HL-60 (cell line): ENCODE measurements around the gene TRPV4.

Experiments used
- DNase-seq, 2 experiments: peaks; one replicate each; pipeline ENCODE4 v3.0.0-alpha.2; 2010 to 2020; ENCODE audit warnings: low read depth in 1 of 2, low spot score in 1 of 2
- H3K27ac ChIP-seq: fragments of 250-450 bp; sonication (Bioruptor Pico); replicated peaks from 2 replicates; pipeline ENCODE4 v1.5.1; 2020; ENCODE audit warnings: mild to moderate bottlenecking, moderate library complexity
- H3K27me3 ChIP-seq: fragments of 250-450 bp; sonication (Bioruptor Pico); 2 replicates; pipeline ENCODE4 v1.5.1; 2021; ENCODE audit warnings: mild to moderate bottlenecking, moderate library complexity; ENCODE audit not compliant: insufficient read depth, poor library complexity, severe bottlenecking
- H3K4me3 ChIP-seq: replicated peaks from 2 replicates; pipeline ENCODE4 v1.5.1; 2011; ENCODE audit warnings: mild to moderate bottlenecking, control low read depth, low read length; ENCODE audit not compliant: insufficient read depth
- GABPA ChIP-seq: IDR thresholded peaks from 2 replicates; pipeline ENCODE4 v1.6.1; 2012; ENCODE audit warnings: low read depth
- POLR2AphosphoS5 ChIP-seq: IDR thresholded peaks from 2 replicates; pipeline ENCODE4 v1.6.1; 2012; ENCODE audit warnings: low read depth
- REST ChIP-seq: IDR thresholded peaks from 2 replicates; pipeline ENCODE4 v1.6.1; 2012; ENCODE audit warnings: low read depth; ENCODE audit not compliant: insufficient replicate concordance
- SPI1 ChIP-seq: IDR thresholded peaks from 2 replicates; pipeline ENCODE4 v1.6.1; 2012; ENCODE audit warnings: low read depth, mild to moderate bottlenecking, borderline replicate concordance
- TF ChIP-seq, protein P1 (sequence below): IDR thresholded peaks from one replicate; pipeline ENCODE4 v1.5.1; 2011; ENCODE audit warnings: low read length, control low read depth, inconsistent platforms; ENCODE audit not compliant: insufficient read depth

The TRPV4 gene

DNA sequence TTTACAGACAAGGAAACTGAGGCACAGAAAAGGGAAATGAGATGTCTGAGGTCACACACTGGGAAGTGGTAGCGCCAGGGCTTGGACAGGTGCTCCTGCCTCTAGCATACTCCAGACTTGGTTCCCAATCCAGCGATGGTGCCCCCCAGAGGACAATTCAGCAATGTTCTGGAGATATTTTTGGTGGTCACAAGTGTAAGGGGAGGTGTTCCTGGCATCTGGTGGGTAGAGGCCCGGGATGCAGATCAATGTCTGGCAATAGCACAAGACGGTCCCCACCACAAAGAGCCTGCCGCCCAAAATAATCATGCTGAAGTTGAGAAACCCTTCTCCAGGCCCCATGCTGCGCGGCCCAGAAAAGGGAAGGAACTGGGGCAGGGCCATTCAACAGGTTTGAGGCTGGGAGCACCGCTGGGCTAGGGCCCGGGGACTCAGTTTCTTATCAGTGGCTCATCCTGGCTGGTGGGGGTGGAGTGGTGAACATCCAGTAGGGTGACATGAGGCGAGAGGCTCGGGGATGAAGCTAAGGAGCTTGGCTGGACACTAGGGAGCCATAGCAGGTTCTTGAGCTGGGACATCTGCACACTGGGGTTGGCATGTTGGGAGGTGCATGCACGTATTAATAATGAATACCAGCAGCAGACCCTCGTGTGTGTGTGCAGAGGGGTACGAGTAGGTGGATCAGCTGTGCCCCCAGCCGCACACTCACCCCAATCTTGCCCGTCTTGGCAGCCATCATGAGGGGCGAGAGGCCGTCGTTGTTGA lies 35.1 kb downstream of the TRPV4 start:
- H3K27ac ChIP-seq: no peak overlapping the region
- TF ChIP-seq SPI1 (no peak; the same call in 1 of the 2 replicates), POLR2AphosphoS5 (no peak), REST (no peak), GABPA (no peak)
- TF ChIP-seq, protein P1, sequence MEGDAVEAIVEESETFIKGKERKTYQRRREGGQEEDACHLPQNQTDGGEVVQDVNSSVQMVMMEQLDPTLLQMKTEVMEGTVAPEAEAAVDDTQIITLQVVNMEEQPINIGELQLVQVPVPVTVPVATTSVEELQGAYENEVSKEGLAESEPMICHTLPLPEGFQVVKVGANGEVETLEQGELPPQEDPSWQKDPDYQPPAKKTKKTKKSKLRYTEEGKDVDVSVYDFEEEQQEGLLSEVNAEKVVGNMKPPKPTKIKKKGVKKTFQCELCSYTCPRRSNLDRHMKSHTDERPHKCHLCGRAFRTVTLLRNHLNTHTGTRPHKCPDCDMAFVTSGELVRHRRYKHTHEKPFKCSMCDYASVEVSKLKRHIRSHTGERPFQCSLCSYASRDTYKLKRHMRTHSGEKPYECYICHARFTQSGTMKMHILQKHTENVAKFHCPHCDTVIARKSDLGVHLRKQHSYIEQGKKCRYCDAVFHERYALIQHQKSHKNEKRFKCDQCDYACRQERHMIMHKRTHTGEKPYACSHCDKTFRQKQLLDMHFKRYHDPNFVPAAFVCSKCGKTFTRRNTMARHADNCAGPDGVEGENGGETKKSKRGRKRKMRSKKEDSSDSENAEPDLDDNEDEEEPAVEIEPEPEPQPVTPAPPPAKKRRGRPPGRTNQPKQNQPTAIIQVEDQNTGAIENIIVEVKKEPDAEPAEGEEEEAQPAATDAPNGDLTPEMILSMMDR: no peak
- H3K4me3 ChIP-seq: no peak overlapping the region
- DNase-seq: peak in 1 of 2 experiments; percentile 42
- H3K27me3 ChIP-seq: no peaks in the 10 kb centered on the region

DNA sequence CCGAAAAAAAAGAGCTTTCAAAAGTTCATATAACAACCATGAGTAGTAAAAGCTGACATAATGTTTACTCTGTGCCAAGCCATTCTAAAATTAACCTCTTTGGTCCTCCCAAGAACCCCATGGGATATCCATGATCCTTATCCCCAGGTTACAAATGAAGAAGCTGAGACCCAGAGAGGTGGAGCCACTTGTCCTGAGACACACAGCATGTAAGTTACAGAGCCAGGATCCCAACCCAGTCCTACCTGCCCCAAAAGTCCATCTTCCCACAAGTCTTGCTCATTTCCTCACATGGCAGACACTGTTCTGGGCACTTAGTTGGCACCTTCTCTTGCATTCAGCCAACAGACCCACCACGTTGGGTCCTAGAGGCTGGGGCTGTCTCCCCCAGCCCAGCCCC lies 37.1 kb downstream of the TRPV4 start:
- TF ChIP-seq REST: no peak
- TF ChIP-seq, protein P1: no peak
- Histone ChIP-seq H3K27me3 (no peaks in the 10 kb centered on the region), H3K4me3 (no peak overlapping the region), H3K27ac (no peak overlapping the region)
- no peak for DNase-seq

DNA sequence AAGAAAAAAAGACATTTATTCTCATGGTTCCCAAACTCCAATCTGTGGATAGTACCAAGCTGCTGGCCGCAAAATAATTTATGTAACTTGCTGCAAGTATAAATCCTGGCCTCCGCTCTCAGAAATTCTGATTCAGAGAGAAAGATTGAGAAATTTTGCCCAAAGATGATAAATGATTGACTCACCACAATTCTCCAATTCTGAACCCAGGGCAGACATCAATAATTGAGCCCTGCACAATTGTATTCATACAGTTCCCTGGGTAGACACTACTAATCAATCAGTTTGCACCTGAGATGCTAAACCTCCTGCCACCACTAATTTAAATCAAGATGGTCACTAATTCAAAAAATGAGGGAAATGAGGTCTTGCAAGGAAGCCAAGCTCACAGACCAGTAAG lies 38.2 kb downstream of the TRPV4 start:
- TF ChIP-seq POLR2AphosphoS5 (no peak), REST (no peak), SPI1 (no peak), GABPA (no peak)
- TF ChIP-seq, protein P1: no peak
- Histone ChIP-seq H3K27ac (no peak overlapping the region), H3K4me3 (no peak overlapping the region), H3K27me3 (no peaks in the 10 kb centered on the region)
- DNase-seq: no peak
